Small intestine (tissue), 7 donors: Measurements from ENCODE around the gene GPRC5A. TPM values are rescaled to one million over a fixed set of nuclear protein-coding genes. Genes with fewer than 3 reads are reported as not detected.

Source experiments
- DNase-seq, 2 donors: peaks; one replicate each; pipeline versions ENCODE4 v3.0.0 to v3.0.0-alpha.2; 2013
- FAIRE-seq: peaks from 2 replicates; lab custom pipeline; 2012; peaks lifted over from hg19 to GRCh38; lab: Jason Lieb, UNC
- H3K27ac ChIP-seq, 3 donors: one replicate each; pipeline ENCODE4 v1.5.1; 2013; ENCODE audit warnings: low read length in 2 of 3, mild to moderate bottlenecking in 2 of 3, control low read depth in 1 of 3, inconsistent platforms in 1 of 3, low read depth in 1 of 3, moderate library complexity in 1 of 3
- H3K27me3 ChIP-seq, 3 donors: one replicate each; pipeline ENCODE4 v1.6.1; 2013; ENCODE audit warnings: low read length in 3 of 3, inconsistent platforms in 1 of 3; ENCODE audit not compliant: control insufficient read depth in 3 of 3, insufficient read depth in 3 of 3
- H3K36me3 ChIP-seq, 3 donors: one replicate each; pipeline ENCODE4 v1.6.1; 2013; ENCODE audit warnings: low read length in 3 of 3, inconsistent platforms in 1 of 3, low read depth in 1 of 3, mild to moderate bottlenecking in 1 of 3, moderate library complexity in 1 of 3; ENCODE audit not compliant: control insufficient read depth in 3 of 3, insufficient read depth in 2 of 3
- H3K4me1 ChIP-seq, 3 donors: one replicate each; pipeline ENCODE4 v1.6.1; 2013; ENCODE audit warnings: low read length in 2 of 3, inconsistent platforms in 1 of 3, low read depth in 1 of 3, mild to moderate bottlenecking in 1 of 3, moderate library complexity in 1 of 3; ENCODE audit not compliant: control insufficient read depth in 3 of 3, insufficient read depth in 2 of 3
- H3K4me3 ChIP-seq, 3 donors: one replicate each; pipeline ENCODE4 v1.5.1; 2013; ENCODE audit warnings: low read length in 3 of 3, control low read depth in 1 of 3, inconsistent platforms in 1 of 3, low read depth in 1 of 3, mild to moderate bottlenecking in 1 of 3, moderate library complexity in 1 of 3
- H3K9me3 ChIP-seq, 2 donors: one replicate each; pipeline ENCODE4 v1.6.1; 2013; ENCODE audit warnings: low read depth in 1 of 2, low read length in 1 of 2; ENCODE audit not compliant: control insufficient read depth in 2 of 2, insufficient read depth in 1 of 2
- WGBS, 3 donors: extraction: QIAGEN DNeasy Blood & Tissue Kit; methylation state at CpG; one replicate each; pipeline ENCODE4 v1.1.7; 2013; 5-methylcytosine and 5-hydroxymethylcytosine counted together
- polyA plus RNA-seq, 4 donors: library from polyadenylated mRNA; stranded (reverse) in 3 of 4; unstranded in 1 of 4; fragments of 200-250 nt in 3 of 4; fragments of 120-200 nt in 1 of 4; gene quantifications; one replicate each; pipeline versions ENCODE4 v1.2.1 to v1.2.3, GENCODE V29; 2013
- donor health status: healthy with polysubstance abuse.
- donor health status: control.
- donor health status: control.
- donor health status: Bipolar disorder and iron deficiency.
- donor health status: healthy.

GPRC5A gene
- polyA plus RNA-seq, 4 donors: 13.2 to 29.9 (median 22.2) TPM

GRCh38 chr12:12900786-12901157, 9.4 kb downstream of the GPRC5A start:
- FAIRE-seq (no peak), DNase-seq (no peak)
- H3K27ac ChIP-seq: peak overlapping the region in 2 of 3 donors; percentile 63 to 67
- 40 to 73% (median 71%) methylated on average over 1 to 2 of the region's 2 CpGs for WGBS, 3 donors
- H3K4me1 ChIP-seq: peaks cover 9 to 39% (median 13%) of the 10 kb centered on the region in 3 donors
- no peaks in the 10 kb centered on the region for H3K9me3 ChIP-seq
- H3K36me3 ChIP-seq: peaks cover 0 to 14% (median 4%) of the 10 kb centered on the region in 3 donors
- no peaks in the 10 kb centered on the region for H3K27me3 ChIP-seq
- H3K4me3 ChIP-seq: no peak overlapping the region

DNA sequence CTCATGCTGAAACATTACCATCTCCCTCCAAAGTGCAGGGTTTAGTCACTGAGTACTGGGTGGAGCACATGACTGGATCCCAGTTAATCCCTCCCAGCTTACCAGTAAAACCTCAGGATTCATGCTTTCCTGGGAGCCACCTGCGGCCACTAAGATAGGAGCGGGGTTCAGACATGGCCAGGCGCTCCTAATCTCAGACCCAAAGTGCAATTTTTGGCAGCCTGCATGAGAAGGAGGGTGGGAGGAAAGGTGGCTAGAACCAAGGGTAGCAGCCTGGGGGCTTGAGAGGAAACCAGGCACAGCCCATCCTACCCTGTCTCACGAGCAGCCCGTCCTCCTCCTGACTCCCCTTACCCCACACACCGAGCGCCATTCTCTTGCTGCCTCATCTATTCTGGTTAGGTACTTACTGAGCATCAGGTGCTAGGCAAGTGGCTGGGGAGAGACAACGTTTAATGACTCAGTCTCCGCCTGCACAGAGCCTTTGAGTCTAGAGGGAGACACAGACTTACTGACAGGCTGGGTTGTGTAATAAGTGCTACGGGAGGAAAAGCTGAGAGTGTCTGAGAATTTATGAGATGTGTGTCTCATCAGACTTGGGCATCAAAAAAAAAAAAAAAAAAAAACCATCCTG, 9.9 kb downstream of the GPRC5A start:
- Histone ChIP-seq H3K27me3 (no peaks in the 10 kb centered on the region), H3K4me1 (peaks cover 9 to 39% (median 13%) of the 10 kb centered on the region in 3 donors), H3K36me3 (peaks cover 0 to 16% (median 4%) of the 10 kb centered on the region in 3 donors), H3K4me3 (peak overlapping the region in 1 of 3 donors; percentile 16), H3K27ac (peak overlapping the region; percentile 63 to 78 (median 67)), H3K9me3 (no peaks in the 10 kb centered on the region)
- WGBS, 3 donors: 26 to 63% (median 43%) methylated on average over 10 of the region's 10 CpGs
- no peak for FAIRE-seq
- DNase-seq: peak; percentile 76 to 82

GRCh38 chr12:12902036-12902435, 10.7 kb downstream of the GPRC5A start:
- Histone ChIP-seq H3K4me1 (peaks cover 9 to 39% (median 13%) of the 10 kb centered on the region in 3 donors), H3K27ac (peak overlapping the region; percentile 46 to 68 (median 67)), H3K9me3 (no peaks in the 10 kb centered on the region), H3K4me3 (no peak overlapping the region), H3K36me3 (peaks cover 0 to 22% (median 0%) of the 10 kb centered on the region in 3 donors), H3K27me3 (no peaks in the 10 kb centered on the region)
- no peak for FAIRE-seq
- peak in 1 of 2 donors; percentile 56 for DNase-seq

GRCh38 chr12:12903642-12904609, 12.6 kb downstream of the GPRC5A start:
- peak; percentile 88 to 98 for DNase-seq
- Histone ChIP-seq H3K27ac (peak overlapping the region; percentile 85 to 92 (median 90)), H3K36me3 (peaks cover 0 to 25% (median 0%) of the 10 kb centered on the region in 3 donors), H3K4me1 (peaks cover 9 to 42% (median 13%) of the 10 kb centered on the region in 3 donors), H3K27me3 (no peaks in the 10 kb centered on the region), H3K9me3 (no peaks in the 10 kb centered on the region), H3K4me3 (peak overlapping the region in 1 of 3 donors; percentile 14)
- WGBS, 3 donors: 33 to 59% (median 43%) methylated on average over 14 of the region's 14 CpGs
- no peak for FAIRE-seq

DNA sequence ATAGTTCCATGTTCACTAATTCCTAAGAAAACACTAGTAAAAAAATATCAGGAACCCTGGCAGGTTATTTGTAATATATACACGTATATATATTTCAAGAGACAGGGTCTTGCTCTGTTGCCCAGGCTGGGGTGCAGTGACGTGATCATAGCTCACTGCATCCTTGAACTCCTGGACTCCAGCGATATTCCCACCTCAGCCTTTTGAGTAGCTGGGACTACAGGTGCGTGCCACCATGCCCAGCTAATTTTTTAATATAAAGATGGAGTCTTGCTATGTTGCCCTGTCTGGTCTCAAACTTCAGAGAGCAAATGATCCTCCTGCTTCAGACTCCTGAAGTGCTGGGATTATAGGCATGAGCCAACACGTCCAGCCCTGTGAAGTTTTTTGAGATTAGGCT, 16.2 kb downstream of the GPRC5A start:
- Histone ChIP-seq H3K4me1 (peaks cover 8 to 39% (median 11%) of the 10 kb centered on the region in 3 donors), H3K4me3 (no peak overlapping the region), H3K27me3 (no peaks in the 10 kb centered on the region), H3K27ac (no peak overlapping the region), H3K36me3 (peaks cover 0 to 30% (median 7%) of the 10 kb centered on the region in 3 donors), H3K9me3 (no peaks in the 10 kb centered on the region)
- 86 to 92% (median 90%) methylated on average over 5 of the region's 5 CpGs for WGBS, 3 donors
- FAIRE-seq (no peak), DNase-seq (no peak)

- 87 to 93% (median 92%) methylated on average over 14 of the region's 14 CpGs for WGBS, 3 donors
- Histone ChIP-seq H3K36me3 (peaks cover 0 to 37% (median 12%) of the 10 kb centered on the region in 3 donors), H3K4me1 (peaks cover 7 to 36% (median 11%) of the 10 kb centered on the region in 3 donors), H3K27ac (no peak overlapping the region), H3K27me3 (no peaks in the 10 kb centered on the region), H3K4me3 (no peak overlapping the region), H3K9me3 (no peaks in the 10 kb centered on the region)
- DNase-seq (no peak), FAIRE-seq (no peak)
Measured at GRCh38 chr12:12908252-12908651, 16.9 kb downstream of the GPRC5A start.

DNA sequence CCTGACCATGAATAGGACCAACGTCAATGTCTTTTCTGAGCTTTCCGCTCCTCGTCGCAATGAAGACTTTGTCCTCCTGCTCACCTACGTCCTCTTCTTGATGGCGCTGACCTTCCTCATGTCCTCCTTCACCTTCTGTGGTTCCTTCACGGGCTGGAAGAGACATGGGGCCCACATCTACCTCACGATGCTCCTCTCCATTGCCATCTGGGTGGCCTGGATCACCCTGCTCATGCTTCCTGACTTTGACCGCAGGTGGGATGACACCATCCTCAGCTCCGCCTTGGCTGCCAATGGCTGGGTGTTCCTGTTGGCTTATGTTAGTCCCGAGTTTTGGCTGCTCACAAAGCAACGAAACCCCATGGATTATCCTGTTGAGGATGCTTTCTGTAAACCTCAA, 17.3 kb downstream of the GPRC5A start:
- FAIRE-seq: no peak
- 92 to 94% (median 93%) methylated on average over 12 of the region's 12 CpGs for WGBS, 3 donors

More for the DNA sequence above, 17.3 kb downstream of the GPRC5A start:
- Histone ChIP-seq H3K9me3 (no peaks in the 10 kb centered on the region), H3K27me3 (no peaks in the 10 kb centered on the region), H3K27ac (peak overlapping the region in 1 of 3 donors; percentile 13), H3K4me3 (no peak overlapping the region), H3K4me1 (peaks cover 5 to 32% (median 11%) of the 10 kb centered on the region in 3 donors), H3K36me3 (peaks cover 0 to 40% (median 14%) of the 10 kb centered on the region in 3 donors)
- DNase-seq: no peak
